Upper lobe of right lung (tissue), 1 donor: ENCODE measurements around the gene ZNF532. TPM values are rescaled to one million over a fixed set of nuclear protein-coding genes. Genes with fewer than 3 reads are reported as not detected.

Experiments
- ATAC-seq: fragments of 200-7000 bp; cut with Tn5 transposase; one replicate; pipeline ENCODE4 v1.9.1; 2020; ENCODE audit warnings: mild to moderate bottlenecking, moderate library complexity
- DNase-seq: peaks from one replicate; pipeline ENCODE4 v3.0.0-alpha.2; 2020
- H3K27ac ChIP-seq: fragments of 200-600 bp; one replicate; pipeline ENCODE4 v1.8.0; 2022
- H3K27me3 ChIP-seq: fragments of 200-600 bp; one replicate; pipeline ENCODE4 v1.8.0; 2022; ENCODE audit warnings: mild to moderate bottlenecking
- H3K36me3 ChIP-seq: fragments of 200-600 bp; one replicate; pipeline ENCODE4 v1.8.0; 2022
- H3K4me1 ChIP-seq: fragments of 200-600 bp; one replicate; pipeline ENCODE4 v1.8.0; 2022
- H3K4me3 ChIP-seq: fragments of 200-600 bp; one replicate; pipeline ENCODE4 v1.8.0; 2022; ENCODE audit warnings: mild to moderate bottlenecking
- H3K9me3 ChIP-seq: fragments of 200-600 bp; one replicate; pipeline ENCODE4 v1.8.0; 2022
- CTCF ChIP-seq: fragments of 200-600 bp; IDR thresholded peaks from one replicate; pipeline ENCODE4 v1.8.0; 2022; ENCODE audit warnings: antibody characterized with exemption
- intact Hi-C: fragments of 100-400 bp; cut with DNase I; formaldehyde crosslinking; loops from one replicate; pipeline ENCODE4 v1.11.0; 2022
- total RNA-seq: library from RNA; stranded (reverse); fragmentation: NEBNext Ultra II Directional; extraction: Animal tissue kit (Norgen Biotek cat#: 25700); gene quantifications from one replicate; pipeline ENCODE4 v1.2.1, GENCODE V29; 2021
- donor health status: DM: no; HTN: yes; CAD: no; lungs with severe emphysema.

The ZNF532 gene
- total RNA-seq, 1 donor from 2014 or later = 56.6 TPM

- H3K4me1 ChIP-seq = no peaks in the 10 kb centered on the region
- H3K36me3 ChIP-seq = no peaks in the 10 kb centered on the region
- DNase-seq = no peak
- ATAC-seq = no peak
- no peaks in the 10 kb centered on the region for H3K27me3 ChIP-seq
- H3K27ac ChIP-seq = no peak overlapping the region
- no peaks in the 10 kb centered on the region for H3K9me3 ChIP-seq
- no peak for TF ChIP-seq CTCF
- intact Hi-C loops = no loop called here
- no peak overlapping the region for H3K4me3 ChIP-seq
These were observed 33.1 kb upstream of the ZNF532 start for GRCh38 chr18:58831606-58832005.

DNA sequence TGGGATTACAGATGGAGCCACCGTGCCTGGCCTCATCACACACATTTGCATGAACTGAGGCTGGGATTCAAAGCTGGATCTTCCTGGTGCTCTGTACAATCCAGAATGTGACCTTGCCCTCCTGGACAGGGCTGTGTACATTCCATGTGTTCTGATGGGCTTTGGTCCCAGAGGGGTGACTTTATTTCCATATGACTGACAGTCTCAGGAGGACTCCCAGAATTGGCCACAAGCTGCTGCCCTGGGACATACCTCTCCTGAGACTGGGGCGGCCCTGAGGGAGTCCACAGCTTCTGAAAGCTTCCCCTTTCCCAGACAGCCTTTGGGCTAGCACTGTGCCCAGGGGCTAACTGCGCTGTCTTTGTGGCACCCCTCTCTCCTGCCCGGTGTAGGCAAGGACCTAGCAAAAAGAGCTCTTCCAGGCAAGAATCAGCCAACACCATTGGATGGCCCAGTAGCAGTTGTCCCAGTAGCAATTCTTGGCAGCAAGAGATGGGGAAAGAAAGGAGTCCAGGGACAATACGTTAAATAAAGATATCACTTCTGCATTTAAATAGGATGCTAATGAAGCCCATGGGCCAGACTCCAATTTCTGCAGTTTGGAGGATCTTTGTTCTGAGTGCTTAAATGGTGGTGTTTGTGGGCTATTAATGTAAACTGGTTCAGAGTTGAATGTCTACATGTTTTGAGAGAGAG lies 26.4 kb upstream of the ZNF532 start:
- TF ChIP-seq CTCF = no peak
- H3K4me1 ChIP-seq = no peaks in the 10 kb centered on the region
- ATAC-seq (peak; percentile 37), DNase-seq (no peak)
- no peaks in the 10 kb centered on the region for H3K27me3 ChIP-seq
- no peak overlapping the region for H3K4me3 ChIP-seq
- no peaks in the 10 kb centered on the region for H3K36me3 ChIP-seq
- intact Hi-C loops = no loop called here
- no peak overlapping the region for H3K27ac ChIP-seq
- H3K9me3 ChIP-seq = no peaks in the 10 kb centered on the region

DNA sequence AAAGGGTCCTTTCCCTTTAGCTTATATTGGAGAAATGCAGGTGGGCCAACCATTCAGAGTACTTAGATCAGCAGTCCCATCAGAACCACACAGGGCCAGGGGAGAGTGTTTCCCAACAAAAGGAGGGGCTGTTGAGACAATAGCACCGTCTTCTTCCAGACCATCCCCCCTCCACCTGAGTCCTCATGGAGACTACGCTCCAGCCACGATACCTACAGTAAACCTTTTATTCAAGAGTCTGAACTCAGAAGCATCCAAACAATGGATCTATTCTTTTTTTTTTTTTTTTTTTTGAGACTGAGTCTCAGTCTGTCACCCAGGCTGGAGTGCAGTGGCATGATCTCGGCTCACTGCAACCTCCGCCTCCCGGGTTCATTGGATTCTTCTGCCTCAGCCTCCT lies 25.7 kb upstream of the ZNF532 start:
- intact Hi-C loops = no loop called here
- no peak for DNase-seq
- Histone ChIP-seq H3K4me1 (no peaks in the 10 kb centered on the region), H3K27me3 (no peaks in the 10 kb centered on the region), H3K27ac (no peak overlapping the region), H3K9me3 (no peaks in the 10 kb centered on the region), H3K36me3 (no peaks in the 10 kb centered on the region), H3K4me3 (no peak overlapping the region)
- no peak for ATAC-seq
- no peak for TF ChIP-seq CTCF

DNA sequence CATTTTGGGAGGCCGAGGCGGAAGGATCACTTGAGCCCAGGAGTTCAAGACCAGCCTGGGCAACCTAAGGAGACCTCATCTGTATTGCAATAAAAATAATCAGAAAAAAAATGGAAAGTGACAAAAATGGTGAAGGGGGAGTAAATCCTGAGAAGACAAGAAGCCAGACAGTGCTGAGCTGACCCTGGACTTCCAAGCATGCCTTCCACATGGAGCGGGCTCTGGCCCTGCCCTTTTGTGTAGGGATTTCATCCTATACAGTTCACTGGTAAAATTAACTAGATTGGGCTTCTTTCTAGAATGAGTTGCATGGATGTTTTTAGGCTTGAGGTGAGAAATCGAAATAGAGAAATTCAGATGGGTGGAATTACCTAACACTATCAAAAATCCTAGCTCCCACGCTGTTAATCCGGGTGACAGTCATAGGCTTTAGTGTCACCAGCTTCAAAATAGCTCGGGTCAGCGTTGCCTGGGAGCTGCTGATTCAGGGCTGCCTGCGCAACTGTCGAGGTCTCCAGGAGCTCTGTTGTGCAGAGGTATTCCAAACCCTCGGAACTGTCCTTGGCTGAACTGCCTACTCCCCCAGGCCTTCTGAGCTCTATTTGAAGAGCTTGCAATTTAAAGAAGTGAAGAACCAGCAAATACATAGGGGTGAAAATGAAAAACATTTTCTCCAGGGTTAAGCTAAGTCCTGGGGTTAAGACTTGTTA lies 21.5 kb upstream of the ZNF532 start:
- TF ChIP-seq CTCF = no peak
- Histone ChIP-seq H3K27me3 (peaks cover 5% of the 10 kb centered on the region), H3K9me3 (no peaks in the 10 kb centered on the region), H3K27ac (no peak overlapping the region), H3K4me3 (no peak overlapping the region), H3K4me1 (no peaks in the 10 kb centered on the region), H3K36me3 (no peaks in the 10 kb centered on the region)
- ATAC-seq = no peak
- intact Hi-C loops = no loop called here
- no peak for DNase-seq

- H3K36me3 ChIP-seq = no peaks in the 10 kb centered on the region
These were observed 21.0 kb upstream of the ZNF532 start for GRCh38 chr18:58843688-58844035.

More at GRCh38 chr18:58843688-58844035, 21.0 kb upstream of the ZNF532 start:
- ATAC-seq = no peak
- H3K4me3 ChIP-seq = no peak overlapping the region
- H3K27ac ChIP-seq = no peak overlapping the region
- H3K9me3 ChIP-seq = no peaks in the 10 kb centered on the region
- no peak for TF ChIP-seq CTCF
- no peaks in the 10 kb centered on the region for H3K4me1 ChIP-seq
- intact Hi-C loops = no loop called here
- peaks cover 5% of the 10 kb centered on the region for H3K27me3 ChIP-seq
- no peak for DNase-seq
